NT2/D1 (cell line): ENCODE data around the gene MEIOB.

Experiments
- DNase-seq: peaks from one replicate; pipeline ENCODE4 v3.0.0-alpha.2; 2011; ENCODE audit warnings: low read depth, low spot score
- H3K27me3 ChIP-seq: 2 replicates; pipeline ENCODE4 v1.6.0; 2011; ENCODE audit warnings: mild to moderate bottlenecking; ENCODE audit not compliant: insufficient read length, insufficient read depth
- H3K36me3 ChIP-seq: 2 replicates; pipeline ENCODE4 v1.6.1; 2011; ENCODE audit warnings: mild to moderate bottlenecking, low read length, mixed read lengths; ENCODE audit not compliant: insufficient read depth, insufficient read length
- H3K4me1 ChIP-seq: 2 replicates; pipeline ENCODE4 v1.5.1; 2011; ENCODE audit not compliant: insufficient read depth, insufficient read length
- H3K4me3 ChIP-seq: 2 replicates; pipeline ENCODE4 v1.5.1; 2011; ENCODE audit warnings: low read depth; ENCODE audit not compliant: insufficient read length
- H3K9ac ChIP-seq: 2 replicates; pipeline ENCODE4 v1.6.0; 2011; ENCODE audit warnings: low read depth; ENCODE audit not compliant: insufficient read length
- H3K9me3 ChIP-seq: 2 replicates; pipeline ENCODE4 v1.5.1; 2011; ENCODE audit warnings: mild to moderate bottlenecking, low read length; ENCODE audit not compliant: insufficient read depth
- SUZ12 ChIP-seq: IDR thresholded peaks from 2 replicates; pipeline ENCODE4 v1.6.1; 2011; ENCODE audit not compliant: insufficient read length, insufficient read depth; ENCODE audit errors: extremely low read depth
- YY1 ChIP-seq: IDR thresholded peaks from 2 replicates; pipeline ENCODE4 v1.6.1; 2011; ENCODE audit not compliant: insufficient read length, insufficient read depth
- ZNF274 ChIP-seq: IDR thresholded peaks from 2 replicates; pipeline ENCODE4 v1.6.1; 2011; ENCODE audit warnings: mild to moderate bottlenecking, low read depth, low read length

The MEIOB gene

GRCh38 chr16:1911467-1912214, 39.7 kb upstream of the MEIOB start:
- no peak for DNase-seq
- Histone ChIP-seq H3K36me3 (no peaks in the 10 kb centered on the region), H3K4me3 (no peak overlapping the region), H3K4me1 (peaks cover 42% of the 10 kb centered on the region), H3K9ac (no peak overlapping the region), H3K27me3 (peaks cover 3% of the 10 kb centered on the region), H3K9me3 (no peaks in the 10 kb centered on the region)
- no peak for TF ChIP-seq YY1
- TF ChIP-seq SUZ12 = no peak
- TF ChIP-seq ZNF274 = no peak

- H3K9ac ChIP-seq = peak overlapping the region; percentile 43
- no peaks in the 10 kb centered on the region for H3K36me3 ChIP-seq
- peaks cover 37% of the 10 kb centered on the region for H3K4me1 ChIP-seq
- no peak overlapping the region for H3K4me3 ChIP-seq
- H3K27me3 ChIP-seq = no peaks in the 10 kb centered on the region
- no peaks in the 10 kb centered on the region for H3K9me3 ChIP-seq
- no peak for DNase-seq
- TF ChIP-seq ZNF274 (no peak), SUZ12 (no peak), YY1 (no peak)
Measured at GRCh38 chr16:1909561-1910231, 37.7 kb upstream of the MEIOB start.

- no peak overlapping the region for H3K9ac ChIP-seq
- no peaks in the 10 kb centered on the region for H3K9me3 ChIP-seq
- no peaks in the 10 kb centered on the region for H3K36me3 ChIP-seq
- no peak overlapping the region for H3K4me3 ChIP-seq
- TF ChIP-seq ZNF274 (no peak), SUZ12 (no peak), YY1 (no peak)
- no peaks in the 10 kb centered on the region for H3K27me3 ChIP-seq
- peaks cover 33% of the 10 kb centered on the region for H3K4me1 ChIP-seq
- DNase-seq = no peak
Measured at GRCh38 chr16:1908983-1909382, 37.0 kb upstream of the MEIOB start.

- DNase-seq = no peak
- TF ChIP-seq ZNF274 = no peak
- no peak for TF ChIP-seq YY1
- TF ChIP-seq SUZ12 = no peak
Measured at GRCh38 chr16:1908184-1908583, 36.2 kb upstream of the MEIOB start.

GRCh38 chr16:1907226-1907860, 35.4 kb upstream of the MEIOB start:
- no peak for DNase-seq
- Histone ChIP-seq H3K27me3 (no peaks in the 10 kb centered on the region), H3K9ac (peak overlapping the region; percentile 24), H3K36me3 (no peaks in the 10 kb centered on the region), H3K9me3 (no peaks in the 10 kb centered on the region), H3K4me1 (peaks cover 36% of the 10 kb centered on the region), H3K4me3 (no peak overlapping the region)
- TF ChIP-seq ZNF274 (no peak), SUZ12 (no peak), YY1 (no peak)

More at GRCh38 chr16:1908184-1908583, 36.2 kb upstream of the MEIOB start:
- Histone ChIP-seq H3K9ac (no peak overlapping the region), H3K4me3 (no peak overlapping the region), H3K27me3 (no peaks in the 10 kb centered on the region), H3K4me1 (peaks cover 31% of the 10 kb centered on the region), H3K9me3 (no peaks in the 10 kb centered on the region), H3K36me3 (no peaks in the 10 kb centered on the region)

GRCh38 chr16:1906846-1907165, 34.8 kb upstream of the MEIOB start:
- Histone ChIP-seq H3K4me1 (peaks cover 36% of the 10 kb centered on the region), H3K9me3 (no peaks in the 10 kb centered on the region), H3K27me3 (no peaks in the 10 kb centered on the region), H3K9ac (no peak overlapping the region), H3K36me3 (no peaks in the 10 kb centered on the region), H3K4me3 (no peak overlapping the region)
- no peak for DNase-seq
- no peak for TF ChIP-seq YY1
- TF ChIP-seq SUZ12 = no peak
- no peak for TF ChIP-seq ZNF274

GRCh38 chr16:1906055-1906845, 34.3 kb upstream of the MEIOB start:
- no peaks in the 10 kb centered on the region for H3K27me3 ChIP-seq
- H3K9ac ChIP-seq = peak overlapping the region; percentile 13
- no peak overlapping the region for H3K4me3 ChIP-seq
- H3K36me3 ChIP-seq = no peaks in the 10 kb centered on the region
- H3K4me1 ChIP-seq = peaks cover 34% of the 10 kb centered on the region
- no peaks in the 10 kb centered on the region for H3K9me3 ChIP-seq
- TF ChIP-seq YY1 (no peak), ZNF274 (no peak), SUZ12 (no peak)
- no peak for DNase-seq
